WI38 (cell line): ENCODE measurements around the gene NFE2L1.
"Not testable (repeated sequence)": the region's sequence is repeated elsewhere in the genome, so short reads cannot be mapped to it uniquely, and the experiment has no call there.

ENCODE experiments used
- H3K4me3 ChIP-seq: 2 replicates; pipeline ENCODE4 v1.5.1; 2011; ENCODE audit warnings: low read depth, mild to moderate bottlenecking, control low read depth, low read length
- TF ChIP-seq, protein P1 (sequence below): IDR thresholded peaks from 2 replicates; pipeline ENCODE4 v1.5.1; 2012; ENCODE audit warnings: low read depth, mild to moderate bottlenecking, control low read depth, low read length

The NFE2L1 gene

GRCh38 chr17:48074322-48075081, 26.3 kb downstream of the NFE2L1 start:
- TF ChIP-seq, protein P1, sequence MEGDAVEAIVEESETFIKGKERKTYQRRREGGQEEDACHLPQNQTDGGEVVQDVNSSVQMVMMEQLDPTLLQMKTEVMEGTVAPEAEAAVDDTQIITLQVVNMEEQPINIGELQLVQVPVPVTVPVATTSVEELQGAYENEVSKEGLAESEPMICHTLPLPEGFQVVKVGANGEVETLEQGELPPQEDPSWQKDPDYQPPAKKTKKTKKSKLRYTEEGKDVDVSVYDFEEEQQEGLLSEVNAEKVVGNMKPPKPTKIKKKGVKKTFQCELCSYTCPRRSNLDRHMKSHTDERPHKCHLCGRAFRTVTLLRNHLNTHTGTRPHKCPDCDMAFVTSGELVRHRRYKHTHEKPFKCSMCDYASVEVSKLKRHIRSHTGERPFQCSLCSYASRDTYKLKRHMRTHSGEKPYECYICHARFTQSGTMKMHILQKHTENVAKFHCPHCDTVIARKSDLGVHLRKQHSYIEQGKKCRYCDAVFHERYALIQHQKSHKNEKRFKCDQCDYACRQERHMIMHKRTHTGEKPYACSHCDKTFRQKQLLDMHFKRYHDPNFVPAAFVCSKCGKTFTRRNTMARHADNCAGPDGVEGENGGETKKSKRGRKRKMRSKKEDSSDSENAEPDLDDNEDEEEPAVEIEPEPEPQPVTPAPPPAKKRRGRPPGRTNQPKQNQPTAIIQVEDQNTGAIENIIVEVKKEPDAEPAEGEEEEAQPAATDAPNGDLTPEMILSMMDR = peak; percentile 68
- H3K4me3 ChIP-seq = no peak overlapping the region

DNA sequence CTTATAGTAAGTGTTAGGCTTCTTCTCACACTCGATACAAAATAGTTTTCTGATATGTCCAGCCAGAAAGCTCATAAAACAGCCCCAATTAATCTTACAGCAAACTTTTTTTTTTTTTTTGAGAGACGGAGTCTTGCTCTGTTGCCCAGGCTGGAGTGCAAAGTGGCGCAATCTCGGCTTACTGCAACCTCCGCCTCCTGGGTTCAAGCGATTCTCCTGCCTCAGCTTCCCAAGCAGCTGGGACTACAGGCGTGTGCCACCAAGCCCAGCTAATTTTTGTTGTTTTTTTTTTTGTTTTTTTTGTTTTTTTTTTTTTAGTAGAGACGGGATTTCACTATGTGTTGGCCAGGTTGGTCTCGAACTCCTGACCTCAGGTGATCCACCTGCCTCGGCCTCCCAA, 29.0 kb downstream of the NFE2L1 start:
- H3K4me3 ChIP-seq = not testable (repeated sequence)

GRCh38 chr17:48081858-48082257, 33.7 kb downstream of the NFE2L1 start:
- H3K4me3 ChIP-seq = no peak overlapping the region
- TF ChIP-seq, protein P1 = no peak

DNA sequence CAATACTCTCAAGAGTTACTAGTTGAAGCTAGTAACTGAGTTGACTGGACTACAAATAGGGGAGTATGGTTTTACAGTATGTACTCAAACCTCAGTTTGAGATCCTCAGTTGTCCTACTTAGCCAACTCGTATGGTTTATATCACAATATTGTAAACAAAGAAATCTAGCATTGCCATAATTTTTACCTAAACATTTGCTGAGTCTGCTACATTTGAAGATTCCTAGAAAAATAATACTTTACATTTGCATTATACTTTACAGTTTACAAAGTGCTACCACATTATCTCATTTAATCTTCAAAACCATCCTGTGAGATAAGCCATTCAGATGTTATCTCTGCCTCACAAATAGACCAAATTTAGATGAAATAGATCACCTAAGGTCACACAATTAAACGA, 36.8 kb downstream of the NFE2L1 start:
- H3K4me3 ChIP-seq = no peak overlapping the region
- TF ChIP-seq, protein P1 = no peak

GRCh38 chr17:48093341-48094045, 45.3 kb downstream of the NFE2L1 start:
- TF ChIP-seq, protein P1 = no peak
- no peak overlapping the region for H3K4me3 ChIP-seq

DNA sequence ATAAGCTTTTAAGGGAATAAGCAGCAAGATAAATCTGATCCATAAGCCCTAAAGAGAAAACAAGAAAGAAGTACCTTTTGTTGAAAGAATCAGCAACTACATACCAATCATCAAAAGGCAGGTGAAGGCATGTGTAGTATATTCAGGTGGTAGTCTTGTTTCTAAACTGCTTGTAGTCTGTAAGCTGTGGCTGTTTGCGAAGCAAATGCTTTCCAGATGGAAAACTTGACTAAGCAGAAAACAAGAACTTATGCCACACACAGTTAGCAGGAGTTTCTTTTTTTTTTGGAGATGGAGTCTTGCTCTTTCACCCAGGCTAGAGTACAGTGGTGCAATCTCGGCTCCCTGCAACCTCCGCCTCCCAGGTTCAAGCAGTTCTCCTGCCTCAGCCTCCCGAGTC, 47.5 kb downstream of the NFE2L1 start:
- TF ChIP-seq, protein P1 = no peak
- H3K4me3 ChIP-seq = no peak overlapping the region

- TF ChIP-seq, protein P1 = no peak
- H3K4me3 ChIP-seq = peak overlapping the region; percentile 89
Observed at GRCh38 chr17:48100160-48100559, 52.0 kb downstream of the NFE2L1 start.
